ENCODE data around the gene DCAF8.

DCAF8 gene

GRCh38 chr1:160168016-160168415, 94.3 kb downstream of the DCAF8 start:
- no peak for TF ChIP-seq CTCF (conservative IDR thresholded peaks at IDR 0.05; ENCODE audit: low read depth, low read length)
- no peak overlapping the region for H3K4me3 ChIP-seq (IDR thresholded peaks at IDR 0.05; ENCODE audit: insufficient read depth, low read depth, low read length)
- no peaks in the 10 kb centered on the region for H3K4me1 ChIP-seq (ENCODE audit: low read depth, poor library complexity, severe bottlenecking)
- H3K9ac ChIP-seq: no peak overlapping the region
- no peak overlapping the region for H2AFZ ChIP-seq (ENCODE audit: low read depth)
- no peaks in the 10 kb centered on the region for H3K36me3 ChIP-seq (ENCODE audit: insufficient read depth)
- H3K27me3 ChIP-seq (ENCODE audit: insufficient read depth, low read depth): no peaks in the 10 kb centered on the region
- no peak overlapping the region for H3K4me2 ChIP-seq
- no peaks in the 10 kb centered on the region for H4K20me1 ChIP-seq (ENCODE audit: insufficient read depth)
- no peaks in the 10 kb centered on the region for H3K79me2 ChIP-seq (ENCODE audit: insufficient read depth, low read depth)
- H3K27ac ChIP-seq: no peak overlapping the region

DNA sequence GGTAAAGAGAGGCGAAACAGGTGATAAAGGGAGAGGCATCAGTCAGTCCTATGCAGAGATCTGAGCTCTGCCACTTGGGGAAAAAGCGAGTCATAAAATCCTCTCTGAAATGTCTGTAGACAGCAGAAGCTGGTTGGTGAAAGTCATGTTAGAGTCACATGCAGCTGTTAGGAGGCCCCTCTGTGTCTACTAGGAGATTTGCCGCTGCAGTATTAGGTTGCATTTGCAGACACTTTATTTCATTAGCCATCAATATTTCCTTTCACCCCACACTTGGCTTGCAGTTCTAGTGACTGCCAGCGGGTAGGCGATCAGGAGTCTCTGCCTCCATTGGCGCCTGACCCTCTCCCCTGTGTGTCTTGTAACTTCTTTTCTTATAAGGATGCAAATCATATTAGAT, 94.8 kb downstream of the DCAF8 start:
- no peak overlapping the region for H3K9ac ChIP-seq
- no peak; the same call in 1 of the 2 replicates for TF ChIP-seq CTCF (conservative IDR thresholded peaks at IDR 0.05; ENCODE audit: low read depth, low read length)
- H4K20me1 ChIP-seq (ENCODE audit: insufficient read depth): no peaks in the 10 kb centered on the region
- no peak overlapping the region for H2AFZ ChIP-seq (ENCODE audit: low read depth)
- no peaks in the 10 kb centered on the region for H3K27me3 ChIP-seq (ENCODE audit: insufficient read depth, low read depth)
- no peaks in the 10 kb centered on the region for H3K36me3 ChIP-seq (ENCODE audit: insufficient read depth)
- no peaks in the 10 kb centered on the region for H3K79me2 ChIP-seq (ENCODE audit: insufficient read depth, low read depth)
- H3K27ac ChIP-seq: no peak overlapping the region
- no peaks in the 10 kb centered on the region for H3K4me1 ChIP-seq (ENCODE audit: low read depth, poor library complexity, severe bottlenecking)
- H3K4me2 ChIP-seq: no peak overlapping the region
- no peak overlapping the region for H3K4me3 ChIP-seq (IDR thresholded peaks at IDR 0.05; ENCODE audit: insufficient read depth, low read depth, low read length)

DNA sequence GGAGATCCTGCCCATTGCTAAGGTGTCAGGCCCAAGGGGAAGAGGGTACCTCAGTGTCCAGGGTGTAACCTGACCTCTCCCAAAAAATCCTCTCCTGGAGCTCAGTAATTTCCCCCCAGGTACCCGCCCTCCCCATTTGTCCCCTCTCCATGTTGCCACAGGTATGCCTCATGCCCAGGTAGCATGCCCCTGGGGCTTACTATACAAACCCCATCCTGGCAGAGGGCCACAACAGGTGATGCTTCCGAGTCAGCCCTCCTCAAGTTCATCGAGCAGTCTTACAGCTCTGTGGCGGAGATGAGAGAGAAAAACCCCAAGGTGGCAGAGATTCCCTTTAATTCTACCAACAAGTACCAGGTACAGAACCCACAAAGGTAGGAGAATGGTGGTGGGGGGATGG, 95.3 kb downstream of the DCAF8 start:
- Histone ChIP-seq H2AFZ (ENCODE audit: low read depth) (no peak overlapping the region), H3K79me2 (ENCODE audit: insufficient read depth, low read depth) (no peaks in the 10 kb centered on the region), H3K27ac (no peak overlapping the region), H3K4me1 (ENCODE audit: low read depth, poor library complexity, severe bottlenecking) (no peaks in the 10 kb centered on the region), H3K9ac (no peak overlapping the region), H3K4me3 (IDR thresholded peaks at IDR 0.05; ENCODE audit: insufficient read depth, low read depth, low read length) (no peak overlapping the region), H3K27me3 (ENCODE audit: insufficient read depth, low read depth) (no peaks in the 10 kb centered on the region), H4K20me1 (ENCODE audit: insufficient read depth) (no peaks in the 10 kb centered on the region), H3K36me3 (ENCODE audit: insufficient read depth) (no peaks in the 10 kb centered on the region), H3K4me2 (no peak overlapping the region)
- TF ChIP-seq CTCF (conservative IDR thresholded peaks at IDR 0.05; ENCODE audit: low read depth, low read length): no peak

- Histone ChIP-seq H3K4me2 (no peak overlapping the region), H2AFZ (ENCODE audit: low read depth) (no peak overlapping the region), H3K27ac (no peak overlapping the region), H3K27me3 (ENCODE audit: insufficient read depth, low read depth) (no peaks in the 10 kb centered on the region), H3K4me3 (IDR thresholded peaks at IDR 0.05; ENCODE audit: insufficient read depth, low read depth, low read length) (no peak overlapping the region), H3K36me3 (ENCODE audit: insufficient read depth) (no peaks in the 10 kb centered on the region), H3K9ac (no peak overlapping the region), H3K4me1 (ENCODE audit: low read depth, poor library complexity, severe bottlenecking) (no peaks in the 10 kb centered on the region), H4K20me1 (ENCODE audit: insufficient read depth) (no peaks in the 10 kb centered on the region), H3K79me2 (ENCODE audit: insufficient read depth, low read depth) (no peaks in the 10 kb centered on the region)
- no peak for TF ChIP-seq CTCF (conservative IDR thresholded peaks at IDR 0.05; ENCODE audit: low read depth, low read length)
Measured at GRCh38 chr1:160166166-160166868, 96.0 kb downstream of the DCAF8 start.

Measured in KMS-11 (cell line).